GM18517 (cell line): ENCODE results near the gene STKLD1.
"Not testable (repeated sequence)": the region's sequence is repeated elsewhere in the genome, so short reads cannot be mapped to it uniquely, and the experiment has no call there.

Source experiments
- ATAC-seq: cut with Tn5 transposase; IDR thresholded peaks from one replicate; pipeline ENCODE4 v1.9.1; 2021; ENCODE audit warnings: mild to moderate bottlenecking, moderate library complexity; ENCODE audit not compliant: unreplicated experiment

STKLD1 gene

GRCh38 chr9:133382507-133383141 lies 6.5 kb downstream of the STKLD1 start:
- ATAC-seq: no peak

GRCh38 chr9:133383438-133383837 lies 7.3 kb downstream of the STKLD1 start:
- no peak for ATAC-seq

GRCh38 chr9:133384736-133385321 lies 8.7 kb downstream of the STKLD1 start:
- ATAC-seq: no peak

GRCh38 chr9:133385452-133385851 lies 9.3 kb downstream of the STKLD1 start:
- ATAC-seq: no peak

- no peak for ATAC-seq
Observed at GRCh38 chr9:133386338-133386737, 10.2 kb downstream of the STKLD1 start.

GRCh38 chr9:133387680-133388079 lies 11.5 kb downstream of the STKLD1 start:
- ATAC-seq: no peak

- no peak for ATAC-seq
Observed at GRCh38 chr9:133389025-133389557, 12.9 kb downstream of the STKLD1 start.

GRCh38 chr9:133389562-133389961 lies 13.4 kb downstream of the STKLD1 start:
- ATAC-seq: no peak

GRCh38 chr9:133390713-133391112 lies 14.5 kb downstream of the STKLD1 start:
- ATAC-seq: no peak

- not testable (repeated sequence) for ATAC-seq
Observed at GRCh38 chr9:133391449-133391848, 15.3 kb downstream of the STKLD1 start.

GRCh38 chr9:133392308-133392707 lies 16.1 kb downstream of the STKLD1 start:
- ATAC-seq: not testable (repeated sequence)

GRCh38 chr9:133393399-133393798 lies 17.2 kb downstream of the STKLD1 start:
- ATAC-seq: no peak

- no peak for ATAC-seq
Observed at GRCh38 chr9:133394687-133395271, 18.6 kb downstream of the STKLD1 start.

GRCh38 chr9:133396952-133397351 lies 20.8 kb downstream of the STKLD1 start:
- no peak for ATAC-seq

GRCh38 chr9:133397370-133397769 lies 21.2 kb downstream of the STKLD1 start:
- no peak for ATAC-seq

GRCh38 chr9:133397895-133398294 lies 21.7 kb downstream of the STKLD1 start:
- ATAC-seq: no peak

GRCh38 chr9:133400292-133400691 lies 24.1 kb downstream of the STKLD1 start:
- ATAC-seq: no peak

GRCh38 chr9:133401588-133401987 lies 25.4 kb downstream of the STKLD1 start:
- no peak for ATAC-seq

- no peak for ATAC-seq
Observed at GRCh38 chr9:133402689-133403088, 26.5 kb downstream of the STKLD1 start.

- no peak for ATAC-seq
Observed at GRCh38 chr9:133403766-133404453, 27.7 kb downstream of the STKLD1 start.

- ATAC-seq: no peak
Observed at GRCh38 chr9:133404454-133405002, 28.4 kb downstream of the STKLD1 start.
